HG02610 (cell line): ENCODE measurements around the gene ADAT1.

Source experiments
- ATAC-seq: cut with Tn5 transposase; IDR thresholded peaks from one replicate; pipeline ENCODE4 v1.9.1; 2021; ENCODE audit warnings: mild to moderate bottlenecking, moderate library complexity; ENCODE audit not compliant: unreplicated experiment

The ADAT1 gene

DNA sequence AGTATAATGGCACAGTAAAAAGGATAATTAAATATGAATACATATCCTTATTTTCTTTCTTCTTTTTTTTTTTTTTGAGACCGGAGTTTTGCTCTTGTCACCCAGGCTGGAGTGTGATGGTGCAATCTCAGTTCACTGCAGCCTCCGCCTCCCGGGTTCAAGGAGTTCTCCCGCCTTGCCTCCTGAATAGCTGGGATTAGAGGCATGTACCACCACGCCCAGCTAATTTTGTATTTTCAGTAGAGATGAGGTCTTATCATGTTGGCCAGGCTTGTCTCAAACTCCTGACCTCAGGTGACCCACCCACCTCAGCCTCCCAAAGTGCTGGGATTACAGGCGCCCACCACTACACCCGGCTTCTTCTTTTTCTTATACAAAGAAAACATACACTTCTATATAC lies 44.9 kb downstream of the ADAT1 start:
- no peak for ATAC-seq

DNA sequence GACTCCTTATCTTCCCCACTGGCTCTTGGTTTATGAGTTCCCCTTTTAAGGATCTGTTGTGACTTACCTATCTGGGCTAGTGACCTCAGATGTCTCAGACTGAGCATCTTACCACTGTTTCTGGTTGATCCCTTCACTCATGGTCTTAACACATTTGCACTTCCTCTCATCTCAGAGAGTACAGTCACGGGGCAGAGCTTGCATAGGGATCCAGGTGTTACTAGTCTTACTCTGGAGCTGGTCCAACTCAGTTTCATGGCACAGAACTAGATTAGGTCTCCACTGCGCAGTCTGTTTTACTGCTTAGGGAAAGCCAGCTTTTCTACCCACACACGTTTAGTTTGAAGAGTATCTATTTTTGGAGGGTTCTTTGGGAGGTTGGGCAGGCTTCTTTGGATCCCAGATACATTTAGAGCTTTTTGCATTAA lies 46.7 kb downstream of the ADAT1 start:
- peak; percentile 70 for ATAC-seq

DNA sequence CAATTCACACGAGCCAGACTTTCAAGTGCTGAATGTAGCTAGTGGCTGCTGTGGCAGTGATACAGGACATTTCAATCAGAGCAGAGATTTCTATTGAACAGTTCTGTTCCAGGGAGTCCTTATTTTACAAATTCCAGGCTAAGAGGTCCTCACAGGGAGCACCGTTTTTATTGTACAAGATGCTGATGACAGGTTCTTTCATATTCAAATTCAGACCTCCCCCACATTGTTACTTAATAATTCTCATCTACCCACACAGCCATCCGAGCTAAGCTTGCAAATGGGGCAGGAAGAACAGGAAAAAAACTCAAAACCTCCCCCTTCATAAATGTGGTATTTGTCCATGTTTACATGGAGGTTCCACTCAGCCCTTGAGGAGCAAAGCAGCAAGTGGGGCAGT lies 47.1 kb downstream of the ADAT1 start:
- ATAC-seq, result no peak

DNA sequence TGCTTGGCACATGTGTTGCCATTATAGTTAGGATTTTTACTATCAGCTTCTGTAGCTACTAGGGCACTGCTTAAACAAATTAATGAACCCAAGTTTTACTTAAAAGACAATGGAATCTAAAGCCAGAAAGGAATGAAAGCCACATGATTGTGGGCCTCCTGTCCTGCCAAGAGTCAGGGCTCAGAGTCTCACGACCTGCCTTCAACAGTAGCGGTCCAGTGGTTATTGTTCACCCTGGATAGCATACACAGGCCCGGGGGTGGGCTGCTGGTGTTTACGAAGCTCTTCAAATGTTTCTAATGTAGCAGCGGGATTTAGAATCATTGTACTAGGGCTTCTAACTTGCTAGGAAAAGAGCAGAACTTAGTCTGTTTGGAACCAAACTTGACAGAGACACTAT lies 49.1 kb downstream of the ADAT1 start:
- no peak for ATAC-seq

DNA sequence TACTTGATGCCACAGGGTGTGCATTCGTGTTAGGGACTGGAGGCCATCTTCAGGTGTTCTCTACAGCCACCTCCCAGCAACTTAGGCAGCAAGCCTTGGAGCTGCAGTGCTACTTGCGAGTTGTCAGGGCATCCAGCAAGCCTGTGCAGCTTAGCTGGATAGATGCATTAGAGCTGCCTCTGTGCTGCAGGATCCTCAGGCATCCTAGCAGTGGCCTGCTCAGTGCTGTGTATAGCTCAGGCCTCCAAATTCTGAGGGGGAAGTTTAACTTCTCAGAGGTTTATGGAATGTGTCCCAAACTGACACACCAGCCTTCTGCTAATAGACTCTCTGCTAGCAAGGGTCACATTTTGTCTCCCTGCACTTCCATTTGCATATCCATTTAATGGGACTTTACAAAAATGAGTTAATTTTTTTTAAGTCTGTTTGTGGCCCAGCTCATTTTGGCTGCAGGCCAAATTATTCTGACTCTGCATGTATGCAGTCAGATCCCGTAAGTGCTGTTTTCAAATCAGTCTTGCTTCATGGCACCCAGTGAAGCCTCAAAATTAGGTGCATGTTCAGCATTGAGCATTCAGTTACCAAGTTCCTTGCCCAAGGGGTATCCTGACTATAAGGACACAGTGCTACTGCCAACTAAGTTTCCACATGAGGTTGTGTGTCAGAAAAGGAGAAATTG lies 50.1 kb downstream of the ADAT1 start:
- ATAC-seq, result no peak

DNA sequence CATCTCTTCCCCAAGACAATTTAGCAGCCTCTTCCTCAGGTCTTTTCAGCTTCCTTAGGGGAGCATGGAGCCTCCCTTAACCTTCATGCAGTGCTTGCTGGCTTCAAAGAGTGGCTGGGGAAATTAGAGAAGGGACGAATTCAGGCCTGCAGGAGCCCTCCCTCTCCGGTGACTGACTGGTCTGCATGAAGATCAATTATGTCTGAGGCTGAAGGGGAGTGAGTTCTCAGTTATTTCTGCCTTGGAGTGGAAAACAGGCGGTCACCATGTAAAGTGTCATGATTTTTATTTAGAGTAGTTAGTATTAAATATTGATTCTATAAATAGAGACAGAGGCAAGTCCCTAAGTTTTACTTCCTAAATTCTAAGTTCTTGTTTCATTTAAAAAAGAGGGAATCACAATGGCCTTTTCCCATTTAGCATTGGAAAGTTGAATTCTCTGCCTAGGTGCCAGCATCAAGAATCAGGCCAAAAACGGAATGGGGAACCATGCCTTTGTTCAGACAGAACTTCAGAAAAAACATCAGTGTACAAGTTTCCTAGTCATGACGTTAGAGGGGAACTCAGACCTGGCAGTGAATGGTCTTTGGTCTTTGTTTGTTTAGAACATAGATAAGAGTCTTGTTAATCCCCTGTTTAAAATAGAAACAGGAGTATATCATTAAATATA lies 52.5 kb downstream of the ADAT1 start:
- ATAC-seq, result no peak

DNA sequence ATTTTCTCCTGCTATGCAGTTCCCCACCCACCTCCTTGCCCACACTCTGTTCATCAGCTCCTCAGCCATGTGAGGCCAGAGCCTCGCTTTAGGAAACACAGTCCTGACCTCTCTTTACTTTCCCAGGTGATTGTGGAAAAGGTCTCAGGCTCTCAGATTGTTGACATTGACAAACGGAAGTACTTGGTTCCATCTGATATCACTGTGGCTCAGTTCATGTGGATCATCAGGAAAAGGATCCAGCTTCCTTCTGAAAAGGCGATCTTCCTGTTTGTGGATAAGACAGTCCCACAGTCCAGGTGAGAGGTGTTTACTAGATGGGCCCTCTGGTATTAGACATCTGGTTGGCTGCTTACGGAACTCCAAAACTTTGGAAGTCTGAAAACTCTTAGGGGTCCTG lies 55.2 kb downstream of the ADAT1 start:
- ATAC-seq, result no peak

DNA sequence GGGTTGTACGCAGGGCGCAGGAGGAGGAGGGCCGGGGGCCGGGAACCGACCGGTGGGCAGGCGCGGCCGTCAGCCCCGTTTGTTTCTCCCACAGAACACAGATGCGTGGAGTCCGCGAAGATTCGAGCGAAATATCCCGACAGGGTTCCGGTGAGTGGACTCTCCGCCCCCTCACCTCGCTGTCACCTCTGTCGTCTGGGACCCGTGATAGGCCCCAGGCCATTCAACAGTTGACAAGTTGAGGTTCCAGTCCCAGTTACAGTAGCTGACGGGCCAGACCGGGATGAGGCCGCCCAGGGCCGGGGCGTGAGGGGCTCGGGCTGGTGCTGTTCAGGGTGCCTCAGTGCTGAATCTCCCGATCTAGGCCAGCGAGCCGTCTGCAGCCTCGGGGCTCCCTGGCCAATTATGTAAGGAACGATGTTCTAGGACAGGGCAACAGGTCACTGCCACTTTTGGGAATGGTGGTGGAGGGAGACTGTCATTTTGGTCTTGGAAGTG lies 56.3 kb downstream of the ADAT1 start:
- ATAC-seq, result peak; percentile 3

DNA sequence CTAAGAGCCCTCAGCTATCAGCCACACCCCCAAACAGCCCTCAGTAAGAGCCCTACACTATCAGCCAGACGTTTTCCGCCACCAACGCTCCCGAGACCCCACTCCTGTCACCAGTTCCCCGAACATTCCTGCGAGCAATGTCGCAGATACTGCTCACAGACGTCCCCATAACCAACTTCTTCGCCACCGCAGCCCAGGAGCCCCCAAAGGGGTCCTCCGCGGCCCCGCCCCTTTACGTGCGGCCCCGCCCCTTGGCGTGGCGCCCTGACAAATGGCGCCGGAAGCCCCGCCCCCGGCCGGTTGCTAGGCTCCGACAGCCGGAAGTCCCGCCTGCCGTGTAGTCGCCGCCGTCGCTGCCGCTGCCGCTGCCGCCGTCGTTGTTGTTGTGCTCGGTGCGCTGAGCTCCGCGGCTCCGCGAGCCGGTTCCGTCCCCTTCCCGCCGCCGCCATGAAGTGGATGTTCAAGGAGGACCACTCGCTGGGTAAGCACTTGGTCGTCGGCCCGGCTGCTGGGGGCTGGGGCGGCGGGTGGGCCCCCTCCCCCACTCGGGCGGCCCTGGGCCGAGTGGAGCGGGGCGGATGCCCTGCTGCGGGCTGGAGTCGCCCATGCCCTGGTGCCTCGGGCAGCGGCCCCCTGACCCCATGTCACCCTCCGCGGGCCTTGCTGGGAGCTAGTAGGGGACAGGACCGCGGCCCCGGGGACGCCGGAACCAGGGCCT lies 56.9 kb downstream of the ADAT1 start, which contains the start of gene GABARAPL2:
TSS of gene GABARAPL2 (plus strand) at position 340 of the 718 bp plus-strand sequence. CDS start at position 448, 108 bp downstream.
- peak; percentile 66 for ATAC-seq

DNA sequence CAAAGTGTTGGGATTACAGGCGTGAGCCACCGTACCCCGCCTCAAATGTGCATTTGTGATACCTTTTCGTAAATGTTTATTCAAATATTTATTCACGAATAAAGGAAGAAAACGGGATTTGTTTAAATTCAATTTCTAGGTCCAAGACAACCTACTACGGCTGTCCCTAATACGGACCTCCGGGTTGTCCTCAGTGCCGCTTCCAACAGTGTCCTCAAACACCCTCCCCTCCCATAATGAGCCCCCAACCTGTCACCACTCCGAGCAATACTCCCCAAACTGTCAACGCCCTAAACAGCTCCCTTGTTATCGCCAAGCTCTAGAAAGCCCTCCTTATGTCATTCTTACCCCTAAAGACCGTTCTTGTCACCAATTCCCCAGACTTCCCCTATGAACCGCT lies 57.4 kb downstream of the ADAT1 start:
- peak; percentile 1 for ATAC-seq

DNA sequence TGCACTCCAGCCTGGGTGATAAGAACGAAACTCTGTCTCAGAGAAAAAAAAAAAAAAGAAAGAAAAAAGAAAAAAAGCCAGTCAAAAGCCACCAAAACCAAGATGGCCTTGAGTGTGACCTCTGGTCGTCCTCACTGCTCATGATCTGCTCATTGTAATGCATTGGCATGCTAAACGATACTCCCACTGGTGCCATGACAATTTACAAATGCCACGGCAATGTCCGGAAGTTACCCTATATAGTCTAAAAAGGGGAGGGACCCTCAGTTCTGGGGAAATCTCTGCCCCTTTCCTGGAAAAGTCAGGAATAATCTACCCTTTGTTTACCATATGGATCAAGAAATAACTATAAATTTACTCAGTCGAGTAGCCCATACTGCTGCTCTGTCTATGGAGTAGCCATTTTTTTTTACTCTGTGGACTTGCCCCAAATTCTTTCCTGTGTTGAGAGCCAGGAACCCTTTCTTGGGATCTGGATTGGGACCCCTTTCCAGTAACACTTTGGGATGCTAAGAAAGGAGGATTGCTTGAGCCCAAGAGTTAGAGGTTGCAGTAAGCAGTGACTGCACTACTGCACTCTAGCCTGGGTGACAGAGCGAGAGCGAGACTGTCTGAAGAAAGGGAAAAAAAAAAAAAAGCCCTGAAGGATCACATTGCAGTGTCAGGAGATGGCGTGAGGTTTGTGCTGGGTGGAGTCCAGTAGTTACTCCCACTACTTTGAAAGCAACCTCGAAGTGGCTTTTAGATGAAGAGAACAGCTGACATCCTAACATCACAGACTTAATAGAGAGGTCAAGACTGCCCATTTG lies 63.3 kb downstream of the ADAT1 start:
- ATAC-seq, result no peak

DNA sequence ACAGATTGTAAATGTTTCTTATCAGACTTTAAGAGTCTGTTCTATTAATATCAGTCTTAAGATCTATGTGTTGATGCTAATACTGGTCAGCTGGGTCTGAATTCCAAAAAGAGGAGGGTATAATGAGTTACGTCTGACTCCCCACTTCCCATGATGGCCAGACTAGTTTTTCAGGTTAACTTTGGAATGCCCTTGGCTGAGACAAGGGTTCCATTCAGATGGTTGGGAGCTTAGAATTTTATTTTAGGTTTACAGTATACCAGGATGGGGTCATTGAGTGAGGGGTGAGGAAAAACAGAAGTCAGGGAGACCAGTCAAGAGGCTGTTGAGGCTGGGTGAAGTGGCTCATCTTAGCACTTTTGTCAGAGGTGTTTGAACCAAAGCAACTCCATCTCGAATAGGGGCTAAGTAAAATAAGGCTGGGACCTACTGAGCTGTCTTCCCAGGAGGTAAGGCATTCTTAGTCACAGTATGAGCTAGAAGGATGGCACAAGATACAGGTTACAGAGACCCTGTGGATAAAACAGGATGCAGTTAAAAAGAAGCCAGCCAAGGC lies 64.2 kb downstream of the ADAT1 start:
- ATAC-seq, result no peak

DNA sequence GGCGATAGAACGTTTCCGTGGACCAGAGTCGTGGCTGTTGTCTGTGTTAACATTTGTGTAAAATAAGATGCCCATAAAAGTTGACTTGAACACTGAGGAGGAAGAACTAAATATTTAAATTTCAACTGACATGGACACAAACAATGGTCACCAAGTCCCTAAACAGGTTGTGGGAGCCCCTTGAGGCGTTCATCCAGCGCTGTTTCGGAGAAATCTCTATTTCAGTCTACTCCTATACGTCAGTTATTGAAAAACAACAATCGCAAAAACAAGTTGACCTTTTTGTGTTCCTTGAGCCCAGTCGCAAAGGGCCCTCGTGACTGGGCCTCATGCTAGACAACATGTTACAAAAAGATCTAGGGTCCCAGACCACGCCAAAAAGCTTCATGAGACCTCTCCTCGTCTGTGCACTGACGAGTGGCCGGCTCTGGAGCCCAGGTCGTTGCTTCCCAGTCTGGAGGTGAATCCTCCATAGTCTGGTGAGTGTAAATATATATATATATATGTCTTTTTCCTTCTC lies 66.6 kb downstream of the ADAT1 start:
- ATAC-seq, result no peak

DNA sequence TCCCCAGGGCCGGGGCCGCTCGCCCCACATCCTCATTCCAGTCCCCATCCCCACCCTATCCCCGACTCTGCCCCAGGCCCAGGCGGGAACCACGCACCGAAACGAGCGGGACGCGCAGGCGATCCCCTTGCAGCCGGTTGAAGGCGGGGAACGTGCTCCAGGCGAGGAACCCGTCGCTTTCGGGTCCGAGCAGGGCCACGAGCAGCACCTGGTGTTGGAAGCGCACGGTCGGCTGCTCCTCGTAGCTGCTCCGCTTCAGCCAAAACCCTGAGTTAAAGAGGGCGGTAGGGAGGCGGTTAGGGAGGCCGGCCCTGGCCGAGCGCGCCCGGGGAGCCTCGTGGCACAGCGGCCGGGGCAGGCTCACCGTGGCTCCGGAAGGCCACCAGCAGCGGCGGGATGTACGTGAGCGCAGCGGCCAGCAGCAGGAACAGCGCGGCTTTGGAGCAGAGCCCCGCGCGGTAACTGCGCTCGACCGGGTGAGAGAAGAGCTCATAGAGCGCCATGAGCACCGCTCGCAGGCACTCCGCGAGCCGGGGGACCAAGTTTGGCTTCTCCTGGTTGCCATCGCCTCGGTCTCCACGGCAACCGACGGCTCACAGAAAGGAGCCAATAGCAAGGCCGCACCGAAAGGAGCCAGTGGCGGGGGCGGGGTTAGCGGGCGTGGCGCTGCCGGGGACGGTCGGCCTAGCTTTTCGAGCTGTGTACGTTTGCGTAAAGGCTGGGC lies 67.2 kb downstream of the ADAT1 start, which contains the start of gene TMEM231:
TSS of gene TMEM231 (minus strand) at position 546 of the 724 bp plus-strand sequence. CDS start at position 503, 43 bp downstream.
- peak; percentile 97 for ATAC-seq

DNA sequence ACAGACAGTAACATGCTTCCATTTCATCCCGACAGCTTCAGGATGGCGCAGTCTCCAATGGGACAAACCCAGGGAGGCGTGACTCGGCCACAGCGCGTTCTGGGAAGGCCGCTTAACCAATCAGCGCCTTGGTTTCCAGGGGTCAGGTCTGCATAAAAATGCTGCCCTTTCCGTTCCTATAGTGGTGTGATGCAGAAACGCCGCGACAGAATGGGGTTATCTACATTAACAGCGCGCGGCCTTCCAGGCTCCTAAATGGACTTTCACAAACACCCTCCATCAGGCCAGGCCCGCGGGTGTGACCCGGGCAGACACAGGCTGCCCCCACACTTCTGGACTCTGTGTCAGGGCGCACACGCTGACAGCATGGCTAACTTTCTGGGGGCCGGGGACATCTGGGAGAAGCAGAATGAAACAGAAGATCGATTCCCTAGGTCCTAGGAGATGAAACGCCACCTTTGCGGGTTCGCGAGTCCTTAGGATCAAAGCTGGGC lies 67.8 kb downstream of the ADAT1 start:
- ATAC-seq, result no peak

DNA sequence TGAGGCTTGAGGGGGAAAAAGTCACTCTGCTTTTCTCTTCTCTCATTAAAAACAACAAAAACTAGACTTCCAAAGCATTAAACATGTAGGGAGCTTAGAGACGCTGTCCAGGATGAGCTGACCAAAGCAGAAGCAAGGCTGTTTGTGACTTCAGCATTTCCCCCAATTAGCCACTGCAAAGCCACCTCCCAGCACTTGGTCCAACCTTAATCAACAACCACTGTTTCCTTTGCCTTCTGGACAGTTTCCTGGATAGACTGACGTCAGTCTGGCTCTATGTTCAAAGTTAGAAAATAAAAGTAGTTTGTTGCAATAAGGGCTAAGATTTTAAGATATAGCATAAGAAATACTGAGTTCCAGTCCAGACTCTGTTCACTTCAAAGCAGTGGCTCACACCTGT lies 70.1 kb downstream of the ADAT1 start:
- no peak for ATAC-seq

DNA sequence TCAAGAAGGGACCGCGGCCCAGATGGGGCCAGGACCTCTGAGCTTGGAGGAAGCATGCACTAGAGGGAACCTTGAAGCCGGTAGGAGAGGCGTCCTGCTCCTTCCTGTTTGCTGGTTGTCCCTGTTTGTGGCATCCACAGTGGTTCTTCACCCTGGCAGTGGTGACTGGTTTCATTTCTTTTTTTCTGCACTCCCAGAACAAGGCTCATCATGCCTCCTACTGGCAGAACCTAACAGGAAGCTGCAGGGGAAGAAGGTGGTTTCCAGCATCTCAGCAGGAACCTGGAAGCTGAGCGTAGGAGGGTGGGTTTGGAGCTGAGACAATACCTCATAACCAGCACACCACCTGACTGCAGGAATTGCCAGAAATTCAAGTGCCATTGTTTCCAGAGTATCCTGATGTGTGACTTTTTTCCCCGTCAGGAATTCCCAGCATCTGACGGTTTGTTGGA lies 72.8 kb downstream of the ADAT1 start:
- ATAC-seq, result peak; percentile 93
